Activated CD4-positive, alpha-beta T cell treated with anti-CD3 and anti-CD28 coated beads for 36 hours (primary cell): Measurements from ENCODE around the gene SCG3. TPM values are rescaled to one million over a fixed set of nuclear protein-coding genes. Genes with fewer than 3 reads are reported as not detected.

ENCODE experiments used
- ATAC-seq: fragments of 200-7000 bp; cut with Tn5 transposase; one replicate; pipeline ENCODE4 v1.10.0; 2021; ENCODE audit warnings: mild to moderate bottlenecking, moderate library complexity
- CTCF ChIA-PET: fragments of 350-600 bp; sonication (Branson Sonifier 250); formaldehyde crosslinking; loops from one replicate; lab custom pipeline; 2021; ENCODE audit warnings: antibody characterized with exemption; lab: Charles Lee
- POLR2A ChIA-PET: fragments of 350-600 bp; sonication (Branson Sonifier 250); formaldehyde crosslinking; loops from one replicate; lab custom pipeline; 2021; ENCODE audit warnings: antibody characterized with exemption, inconsistent platforms; lab: Charles Lee
- DNase-seq: peaks from one replicate; pipeline ENCODE4 v3.0.0-alpha.2; 2020
- H3K27ac Mint-ChIP-seq: one replicate; pipeline ENCODE4 v1.8.0; 2021; ENCODE audit warnings: mixed read lengths
- H3K27me3 Mint-ChIP-seq: one replicate; pipeline ENCODE4 v1.8.0; 2021; ENCODE audit warnings: mixed read lengths
- H3K36me3 Mint-ChIP-seq: one replicate; pipeline ENCODE4 v1.8.0; 2021; ENCODE audit warnings: low read depth, mixed read lengths
- H3K4me1 Mint-ChIP-seq: one replicate; pipeline ENCODE4 v1.8.0; 2021; ENCODE audit warnings: mixed read lengths
- H3K4me3 Mint-ChIP-seq: one replicate; pipeline ENCODE4 v1.8.0; 2021; ENCODE audit warnings: mild to moderate bottlenecking, moderate library complexity, mixed read lengths
- H3K9me3 Mint-ChIP-seq: one replicate; pipeline ENCODE4 v1.8.0; 2021; ENCODE audit warnings: low read depth, mixed read lengths
- intact Hi-C, 2 experiments: fragments of 100-400 bp; cut with DNase I in 1 of 2; cut with micrococcal nuclease in 1 of 2; formaldehyde crosslinking; loops; one replicate each; pipeline versions ENCODE4 v1.14.2 to v1.15.1; 2022 to 2024; cut with DNase I, micrococcal nuclease
- total RNA-seq, 2 experiments: library from RNA; stranded (reverse); gene quantifications; one replicate each; pipeline ENCODE4 v1.2.3, GENCODE V29; 2021

SCG3 gene
- total RNA-seq, 2 experiments from 2014 or later = not detected

- Mint-ChIP-seq H3K27ac (no peak overlapping the region), H3K4me3 (no peak overlapping the region), H3K27me3 (peaks cover 12% of the 10 kb centered on the region), H3K9me3 (no peaks in the 10 kb centered on the region), H3K4me1 (peaks cover 7% of the 10 kb centered on the region), H3K36me3 (no peaks in the 10 kb centered on the region)
- intact Hi-C loops = no loop called here
- ChIA-PET CTCF (no interaction called here), POLR2A (no interaction called here)
- DNase-seq (no peak), ATAC-seq (no peak)
Measured at GRCh38 chr15:51678096-51678495, 3.2 kb upstream of the SCG3 start.

- Mint-ChIP-seq H3K27ac (no peak overlapping the region), H3K9me3 (no peaks in the 10 kb centered on the region), H3K36me3 (no peaks in the 10 kb centered on the region), H3K27me3 (peaks cover 25% of the 10 kb centered on the region), H3K4me1 (peaks cover 7% of the 10 kb centered on the region), H3K4me3 (no peak overlapping the region)
- ATAC-seq (no peak), DNase-seq (no peak)
- CTCF ChIA-PET = interaction anchor here (0.5 to 3.4 kb wide), 6 partner anchors 14 to 556 kb away, joined by 3 to 22 read pairs (median 4); no protein-coding TSS in a partner anchor
- intact Hi-C loops = no loop called here
- POLR2A ChIA-PET = no interaction called here
Measured at GRCh38 chr15:51680321-51680720, 982 bp upstream of the SCG3 start.

GRCh38 chr15:51687565-51687964 lies 6.3 kb downstream of the SCG3 start:
- H3K4me1 Mint-ChIP-seq = peaks cover 10% of the 10 kb centered on the region
- POLR2A ChIA-PET = no interaction called here
- no peak overlapping the region for H3K4me3 Mint-ChIP-seq
- peaks cover 29% of the 10 kb centered on the region for H3K27me3 Mint-ChIP-seq
- no peaks in the 10 kb centered on the region for H3K36me3 Mint-ChIP-seq
- H3K27ac Mint-ChIP-seq = no peak overlapping the region
- CTCF ChIA-PET = interaction anchor here (1.1 kb wide), 1 partner anchor 39 kb away, joined by 5 read pairs; no protein-coding TSS in a partner anchor
- intact Hi-C loops = no loop called here
- no peak for ATAC-seq
- DNase-seq = no peak
- no peaks in the 10 kb centered on the region for H3K9me3 Mint-ChIP-seq

DNA sequence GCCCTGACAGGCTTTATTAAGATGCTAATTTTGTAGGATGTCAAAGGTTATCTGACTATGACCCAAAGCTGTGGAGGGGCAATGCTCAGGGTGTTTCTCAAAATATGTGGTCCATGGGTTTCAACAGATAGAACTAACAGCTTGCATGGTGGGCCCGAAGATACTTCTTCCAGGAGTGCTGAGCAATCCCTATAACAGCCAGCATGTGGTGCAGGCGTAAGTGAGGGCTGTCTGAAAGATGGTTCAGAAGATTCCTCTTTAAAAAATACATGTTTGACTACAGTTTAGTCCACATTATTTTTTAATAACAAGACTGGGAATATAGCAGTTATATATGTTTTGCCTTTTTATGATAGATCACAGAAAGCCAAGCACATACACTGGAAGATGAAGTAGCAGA lies 7.6 kb downstream of the SCG3 start:
- Mint-ChIP-seq H3K9me3 (no peaks in the 10 kb centered on the region), H3K27ac (no peak overlapping the region), H3K4me1 (peaks cover 12% of the 10 kb centered on the region), H3K36me3 (no peaks in the 10 kb centered on the region), H3K4me3 (no peak overlapping the region), H3K27me3 (peaks cover 25% of the 10 kb centered on the region)
- no peak for ATAC-seq
- DNase-seq = no peak
- intact Hi-C loops = no loop called here
- CTCF ChIA-PET = interaction anchor here (1.2 kb wide), 1 partner anchor 88 kb away, joined by 7 read pairs; no protein-coding TSS in a partner anchor
- POLR2A ChIA-PET = no interaction called here

DNA sequence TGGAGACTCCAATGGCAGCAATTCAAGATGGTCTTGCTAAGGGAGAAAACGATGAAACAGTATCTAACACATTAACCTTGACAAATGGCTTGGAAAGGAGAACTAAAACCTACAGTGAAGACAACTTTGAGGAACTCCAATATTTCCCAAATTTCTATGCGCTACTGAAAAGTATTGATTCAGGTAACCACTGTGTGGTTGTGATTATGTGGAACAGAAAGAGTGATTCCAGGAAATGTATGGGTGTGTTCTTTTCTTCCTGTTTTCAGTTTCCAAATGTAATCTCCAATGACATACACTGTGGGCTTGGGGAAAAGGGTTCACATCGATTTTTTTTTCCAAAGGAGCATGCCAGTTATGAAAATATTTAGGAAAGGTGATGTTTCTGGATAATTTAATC lies 10.9 kb downstream of the SCG3 start:
- Mint-ChIP-seq H3K27me3 (peaks cover 15% of the 10 kb centered on the region), H3K27ac (no peak overlapping the region), H3K9me3 (no peaks in the 10 kb centered on the region), H3K4me1 (peaks cover 13% of the 10 kb centered on the region), H3K36me3 (no peaks in the 10 kb centered on the region), H3K4me3 (no peak overlapping the region)
- intact Hi-C loops = loop anchor here in 1 of 2 experiments (5.0 kb wide), 1 partner anchor 45 kb away; the partner anchor contains the start of gene LYSMD2
- no peak for ATAC-seq
- no peak for DNase-seq
- CTCF ChIA-PET = interaction anchor here (0.7 kb wide), 1 partner anchor 22 kb away, joined by 4 read pairs; no protein-coding TSS in a partner anchor
- POLR2A ChIA-PET = no interaction called here

DNA sequence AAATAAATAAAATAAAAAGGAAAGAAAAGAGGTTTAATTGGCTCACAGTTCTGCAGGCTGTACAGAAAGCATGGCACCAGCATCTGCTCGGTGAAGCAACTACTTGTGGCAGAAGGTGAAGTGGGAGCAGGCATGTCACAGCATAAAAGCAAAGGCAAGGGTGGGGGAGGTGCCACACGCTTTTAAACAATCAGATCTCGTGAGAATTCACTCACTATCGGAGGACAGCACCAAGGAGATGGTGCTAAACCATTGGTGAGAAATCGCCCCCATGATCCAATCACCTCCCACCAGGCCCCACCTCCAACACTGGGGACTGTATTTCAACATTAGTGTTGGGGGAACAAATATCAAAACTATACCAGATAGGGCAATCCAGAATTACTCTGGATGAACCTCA lies 15.3 kb downstream of the SCG3 start:
- Mint-ChIP-seq H3K9me3 (no peaks in the 10 kb centered on the region), H3K27ac (no peak overlapping the region), H3K27me3 (peaks cover 12% of the 10 kb centered on the region), H3K4me1 (peaks cover 11% of the 10 kb centered on the region), H3K36me3 (no peaks in the 10 kb centered on the region), H3K4me3 (no peak overlapping the region)
- ChIA-PET POLR2A (no interaction called here), CTCF (interaction anchor here (1.6 kb wide), 1 partner anchor 47 kb away, joined by 4 read pairs; no protein-coding TSS in a partner anchor)
- DNase-seq (no peak), ATAC-seq (no peak)
- intact Hi-C loops = no loop called here

DNA sequence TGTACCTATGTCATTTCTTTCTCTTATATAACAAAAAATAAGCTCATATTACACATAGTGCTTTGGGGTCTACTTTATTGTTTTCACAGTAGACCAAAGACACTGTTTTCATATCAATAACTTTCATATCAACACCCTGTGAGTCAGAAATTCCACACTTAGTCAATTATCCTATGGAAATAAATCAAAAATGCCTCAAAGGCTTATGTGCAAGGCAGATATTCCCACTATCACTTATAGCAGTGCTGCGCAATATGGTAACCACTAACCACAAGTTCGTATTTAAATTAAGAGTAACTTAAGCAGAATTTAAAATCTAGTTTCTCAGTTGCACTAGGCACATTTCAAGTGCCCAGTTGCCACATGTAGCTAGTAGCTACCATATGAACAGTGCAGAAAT lies 15.9 kb downstream of the SCG3 start:
- Mint-ChIP-seq H3K9me3 (no peaks in the 10 kb centered on the region), H3K4me1 (peaks cover 7% of the 10 kb centered on the region), H3K27ac (no peak overlapping the region), H3K36me3 (no peaks in the 10 kb centered on the region), H3K27me3 (peaks cover 12% of the 10 kb centered on the region), H3K4me3 (no peak overlapping the region)
- ChIA-PET POLR2A (no interaction called here), CTCF (no interaction called here)
- intact Hi-C loops = no loop called here
- DNase-seq (no peak), ATAC-seq (no peak)

DNA sequence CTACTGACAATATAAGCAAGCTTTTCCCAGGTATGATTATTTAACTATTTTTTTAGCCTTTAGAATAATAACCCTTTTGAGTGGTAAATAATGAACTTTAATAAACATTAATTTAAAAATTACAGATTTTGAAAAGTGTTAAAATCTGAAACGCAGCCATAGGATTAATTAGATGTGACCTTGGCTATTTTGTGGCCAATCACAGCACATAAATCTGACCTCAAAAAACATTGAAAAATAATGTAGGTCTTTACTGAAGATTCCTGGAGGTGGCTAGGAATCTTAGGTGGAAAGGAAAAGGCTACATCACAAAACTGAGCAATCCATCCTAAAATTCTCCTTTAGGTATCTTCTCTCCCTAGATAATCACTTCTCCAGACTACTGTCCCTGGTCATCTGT lies 18.1 kb downstream of the SCG3 start:
- ATAC-seq = no peak

GRCh38 chr15:51702710-51703109 lies 21.4 kb downstream of the SCG3 start:
- intact Hi-C loops = no loop called here
- Mint-ChIP-seq H3K9me3 (no peaks in the 10 kb centered on the region), H3K4me1 (no peaks in the 10 kb centered on the region)

More for the DNA sequence above, 18.1 kb downstream of the SCG3 start:
- H3K4me1 Mint-ChIP-seq = peaks cover 2% of the 10 kb centered on the region
- H3K27me3 Mint-ChIP-seq = peaks cover 12% of the 10 kb centered on the region
- POLR2A ChIA-PET = no interaction called here
- H3K27ac Mint-ChIP-seq = no peak overlapping the region
- H3K36me3 Mint-ChIP-seq = no peaks in the 10 kb centered on the region
- no peaks in the 10 kb centered on the region for H3K9me3 Mint-ChIP-seq
- DNase-seq = no peak
- H3K4me3 Mint-ChIP-seq = no peak overlapping the region
- CTCF ChIA-PET = interaction anchor here (0.6 kb wide), 1 partner anchor 48 kb away, joined by 3 read pairs; no protein-coding TSS in a partner anchor
- intact Hi-C loops = no loop called here

GRCh38 chr15:51706291-51706690 lies 25.0 kb downstream of the SCG3 start:
- Mint-ChIP-seq H3K27ac (no peak overlapping the region), H3K36me3 (no peaks in the 10 kb centered on the region), H3K9me3 (no peaks in the 10 kb centered on the region), H3K4me3 (no peak overlapping the region), H3K4me1 (no peaks in the 10 kb centered on the region), H3K27me3 (peaks cover 3% of the 10 kb centered on the region)
- POLR2A ChIA-PET = no interaction called here
- DNase-seq (no peak), ATAC-seq (no peak)
- CTCF ChIA-PET = no interaction called here
- intact Hi-C loops = no loop called here

More at GRCh38 chr15:51702710-51703109, 21.4 kb downstream of the SCG3 start:
- ChIA-PET POLR2A (no interaction called here), CTCF (interaction anchor here (0.9 to 2.4 kb wide), 2 partner anchors 17 to 73 kb away, joined by 3 to 6 read pairs; no protein-coding TSS in a partner anchor)
- Mint-ChIP-seq H3K36me3 (no peaks in the 10 kb centered on the region), H3K27me3 (peaks cover 12% of the 10 kb centered on the region), H3K4me3 (no peak overlapping the region), H3K27ac (no peak overlapping the region)
- ATAC-seq (no peak), DNase-seq (no peak)

GRCh38 chr15:51706926-51707608 lies 25.8 kb downstream of the SCG3 start:
- no peak overlapping the region for H3K4me3 Mint-ChIP-seq
- intact Hi-C loops = no loop called here
- H3K27ac Mint-ChIP-seq = no peak overlapping the region
- H3K9me3 Mint-ChIP-seq = no peaks in the 10 kb centered on the region
- no peaks in the 10 kb centered on the region for H3K36me3 Mint-ChIP-seq
- peaks cover 3% of the 10 kb centered on the region for H3K27me3 Mint-ChIP-seq
- CTCF ChIA-PET = interaction anchor here (0.9 to 1.1 kb wide), 2 partner anchors 47 to 70 kb away, joined by 3 to 7 read pairs; no protein-coding TSS in a partner anchor
- ATAC-seq = no peak
- POLR2A ChIA-PET = no interaction called here
- no peak for DNase-seq
- no peaks in the 10 kb centered on the region for H3K4me1 Mint-ChIP-seq

DNA sequence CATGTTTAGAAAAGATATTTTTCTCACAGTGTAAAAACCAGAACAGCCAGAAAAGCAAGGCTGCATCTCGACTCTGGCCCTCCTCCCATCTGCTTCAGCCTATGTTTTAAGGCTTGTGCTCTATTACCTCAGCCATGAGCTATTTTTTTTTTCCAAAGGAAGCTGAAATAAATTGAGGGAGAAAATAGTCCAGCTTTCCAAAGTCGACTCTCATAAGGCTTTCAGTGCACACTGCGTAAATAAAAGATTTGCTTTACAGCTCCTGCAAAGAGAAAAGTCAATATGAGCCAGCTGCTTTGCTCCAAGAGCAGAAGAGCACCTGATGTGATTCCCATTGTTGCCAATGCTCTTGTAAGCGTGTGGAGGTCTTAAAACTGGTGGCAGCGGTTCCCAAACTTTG lies 26.7 kb downstream of the SCG3 start:
- Mint-ChIP-seq H3K27me3 (peaks cover 3% of the 10 kb centered on the region), H3K27ac (no peak overlapping the region), H3K9me3 (no peaks in the 10 kb centered on the region), H3K4me1 (no peaks in the 10 kb centered on the region), H3K36me3 (no peaks in the 10 kb centered on the region), H3K4me3 (no peak overlapping the region)
- POLR2A ChIA-PET = no interaction called here
- ATAC-seq = no peak
- no peak for DNase-seq
- intact Hi-C loops = no loop called here
- CTCF ChIA-PET = interaction anchor here (0.6 to 1.1 kb wide), 3 partner anchors 12 to 69 kb away, joined by 3 to 7 read pairs (median 3); no protein-coding TSS in a partner anchor
